Measurements from ENCODE around the gene ERN1. TPM values are rescaled to one million over a fixed set of nuclear protein-coding genes. Genes with fewer than 3 reads are reported as not detected.

The ERN1 gene
- total and polyA plus RNA-seq, 2 donors (not counting 3 experiments of a cell fraction or from before 2014, with no cell fraction given): 9.1 to 21.5 TPM

DNA sequence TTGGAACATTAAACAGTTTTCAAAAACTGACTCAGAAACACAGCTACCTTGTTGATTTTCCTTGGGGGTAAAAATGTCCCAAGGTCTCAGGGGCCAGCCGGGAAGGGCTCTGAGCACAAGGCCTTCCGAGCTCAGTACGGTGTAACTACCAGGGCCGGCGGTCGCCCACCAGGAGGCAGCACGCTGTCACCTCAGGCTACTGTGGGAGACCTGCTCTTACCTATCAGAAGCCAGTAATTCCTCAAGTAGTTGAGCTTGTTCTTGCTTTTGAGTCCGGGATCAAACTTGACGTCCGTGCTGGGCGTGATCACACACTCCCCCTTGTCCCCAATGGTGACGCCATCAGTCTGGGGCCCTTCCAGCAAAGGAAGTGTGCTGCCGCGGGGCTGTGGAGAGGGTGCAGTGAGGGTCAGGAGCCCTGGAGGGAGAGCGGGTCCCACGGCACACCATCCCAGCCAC lies 66.1 kb downstream of the ERN1 start:
- DNase-seq (ENCODE audit: low read depth, low spot score) (peak; percentile 73), FAIRE-seq (peak; percentile 57)
- ChIA-PET CTCF (interaction anchor here (0.6 to 7.3 kb wide), 27 partner anchors 9 to 218 kb away, joined by 3 to 234 read pairs (median 5); partner anchors contain the start of gene ERN1), POLR2A (interaction anchor here (0.6 to 1.3 kb wide), 4 partner anchors 35 to 141 kb away, joined by 3 to 7 read pairs (median 4); partner anchors contain the start of gene ERN1)
- TF ChIP-seq JUN (IDR thresholded peaks at IDR 0.05; ENCODE audit: borderline replicate concordance, insufficient read depth, insufficient read length, low read depth) (no peak), MYC (IDR thresholded peaks at IDR 0.05; ENCODE audit: low read depth, low read length) (no peak), POLR2A (IDR thresholded peaks at IDR 0.05; ENCODE audit: low read depth, low read length) (no peak)
- TF ChIP-seq, protein P1, sequence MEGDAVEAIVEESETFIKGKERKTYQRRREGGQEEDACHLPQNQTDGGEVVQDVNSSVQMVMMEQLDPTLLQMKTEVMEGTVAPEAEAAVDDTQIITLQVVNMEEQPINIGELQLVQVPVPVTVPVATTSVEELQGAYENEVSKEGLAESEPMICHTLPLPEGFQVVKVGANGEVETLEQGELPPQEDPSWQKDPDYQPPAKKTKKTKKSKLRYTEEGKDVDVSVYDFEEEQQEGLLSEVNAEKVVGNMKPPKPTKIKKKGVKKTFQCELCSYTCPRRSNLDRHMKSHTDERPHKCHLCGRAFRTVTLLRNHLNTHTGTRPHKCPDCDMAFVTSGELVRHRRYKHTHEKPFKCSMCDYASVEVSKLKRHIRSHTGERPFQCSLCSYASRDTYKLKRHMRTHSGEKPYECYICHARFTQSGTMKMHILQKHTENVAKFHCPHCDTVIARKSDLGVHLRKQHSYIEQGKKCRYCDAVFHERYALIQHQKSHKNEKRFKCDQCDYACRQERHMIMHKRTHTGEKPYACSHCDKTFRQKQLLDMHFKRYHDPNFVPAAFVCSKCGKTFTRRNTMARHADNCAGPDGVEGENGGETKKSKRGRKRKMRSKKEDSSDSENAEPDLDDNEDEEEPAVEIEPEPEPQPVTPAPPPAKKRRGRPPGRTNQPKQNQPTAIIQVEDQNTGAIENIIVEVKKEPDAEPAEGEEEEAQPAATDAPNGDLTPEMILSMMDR (IDR thresholded peaks at IDR 0.05; ENCODE audit: extremely low read depth in 1 of 2, insufficient read depth in 1 of 2, low read depth in 1 of 2, low read length in 2 of 2): peak; percentile 60 to 71
- no peaks in the 10 kb centered on the region for H4K20me1 ChIP-seq (replicated peaks; ENCODE audit: control insufficient read depth, extremely low read depth, insufficient read depth, low read length)
- H2AFZ ChIP-seq (ENCODE audit: low read depth, low read length): no peak overlapping the region
- no TSS peak for BruUV-seq (replicated peaks)
- no peaks in the 10 kb centered on the region for H3K9me1 ChIP-seq (replicated peaks; ENCODE audit: control insufficient read depth, extremely low read depth, insufficient read depth, low read length)
- no peaks in the 10 kb centered on the region for H3K27me3 ChIP-seq (ENCODE audit: control insufficient read depth in 2 of 2, insufficient read depth in 2 of 2, low read length in 2 of 2)
- no peaks in the 10 kb centered on the region for H3K9me3 ChIP-seq (replicated peaks; ENCODE audit: control insufficient read depth, insufficient read depth, low read length)
- H3K4me3 ChIP-seq (replicated peaks in 1 of 3; ENCODE audit: insufficient read depth in 1 of 3, low read depth in 1 of 3, low read length in 3 of 3): no peak overlapping the region
- no peak overlapping the region for H3K27ac ChIP-seq (ENCODE audit: insufficient read depth, low read depth, low read length)
- dilution Hi-C loops (cut with MboI; ENCODE audit: extremely low pct_ligation_motif_present, low sequenced_read_pairs) (no loop called here), intact Hi-C loops (cut with micrococcal nuclease) (loop anchor here (1.0 to 10.0 kb wide), 3 partner anchors 70 to 221 kb away; no protein-coding TSS in a partner anchor)
- no peak overlapping the region for H3K4me2 ChIP-seq (ENCODE audit: insufficient read depth, low read length)
- H3K79me2 ChIP-seq (ENCODE audit: control insufficient read depth, insufficient read depth, low read length): no peaks in the 10 kb centered on the region
- H3K36me3 ChIP-seq (ENCODE audit: control insufficient read depth in 2 of 2, extremely low read depth in 1 of 2, insufficient read depth in 2 of 2, low read length in 2 of 2): peaks cover 0 to 21% of the 10 kb centered on the region in 2 experiments
- H3K4me1 ChIP-seq (ENCODE audit: control insufficient read depth, extremely low read depth, insufficient read depth, low read length): peaks cover 22% of the 10 kb centered on the region
- no peak overlapping the region for H3K9ac ChIP-seq (replicated peaks; ENCODE audit: extremely low read depth, insufficient read depth, low read length)

DNA sequence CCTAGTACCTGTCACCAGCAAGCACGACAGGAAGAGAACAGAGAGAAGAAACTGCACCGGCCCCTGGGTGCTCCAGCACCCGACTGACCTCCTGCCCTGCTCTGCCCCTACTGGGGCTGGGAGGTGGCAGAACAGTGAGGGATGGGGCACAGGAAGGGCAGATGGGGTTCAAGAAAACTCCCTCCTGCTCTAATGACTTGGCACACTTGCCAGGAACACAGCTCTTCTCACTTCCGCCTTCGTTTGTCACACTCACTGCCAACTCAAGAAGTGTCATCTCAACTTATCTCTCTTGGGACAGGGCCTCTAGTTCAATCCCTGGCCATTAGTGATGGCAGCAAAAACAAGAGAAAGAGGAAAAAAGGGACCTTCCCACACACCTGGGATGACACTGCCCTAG lies 66.9 kb downstream of the ERN1 start:
- no peak for TF ChIP-seq JUN (IDR thresholded peaks at IDR 0.05; ENCODE audit: borderline replicate concordance, insufficient read depth, insufficient read length, low read depth)
- TF ChIP-seq EZH2 (IDR thresholded peaks at IDR 0.05; ENCODE audit: borderline replicate concordance, low read depth, low read length, severe bottlenecking): no peak
- TF ChIP-seq, protein P2, sequence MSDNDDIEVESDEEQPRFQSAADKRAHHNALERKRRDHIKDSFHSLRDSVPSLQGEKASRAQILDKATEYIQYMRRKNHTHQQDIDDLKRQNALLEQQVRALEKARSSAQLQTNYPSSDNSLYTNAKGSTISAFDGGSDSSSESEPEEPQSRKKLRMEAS (IDR thresholded peaks at IDR 0.05; ENCODE audit: insufficient read depth, insufficient read length): no peak
- TF ChIP-seq MYC (IDR thresholded peaks at IDR 0.05; ENCODE audit: low read depth, low read length): no peak
- TF ChIP-seq, protein P1 (IDR thresholded peaks at IDR 0.05; ENCODE audit: extremely low read depth in 1 of 2, insufficient read depth in 1 of 2, low read depth in 1 of 2, low read length in 2 of 2): no peak
- TF ChIP-seq GATA2 (IDR thresholded peaks at IDR 0.05; ENCODE audit: insufficient read depth, insufficient read length, low read depth, low read length): no peak
- TF ChIP-seq POLR2A (IDR thresholded peaks at IDR 0.05; ENCODE audit: low read depth, low read length): no peak
- TF ChIP-seq FOS (IDR thresholded peaks at IDR 0.05; ENCODE audit: borderline replicate concordance, insufficient read depth, low read length): no peak
- no peak for TF ChIP-seq POLR2AphosphoS5 (IDR thresholded peaks at IDR 0.05; ENCODE audit: insufficient read depth, low read depth, low read length)
- no peaks in the 10 kb centered on the region for H4K20me1 ChIP-seq (replicated peaks; ENCODE audit: control insufficient read depth, extremely low read depth, insufficient read depth, low read length)
- BruUV-seq (replicated peaks): no TSS peak
- ChIA-PET POLR2A (interaction anchor here (0.6 to 1.1 kb wide), 2 partner anchors 66 to 140 kb away, joined by 5 to 7 read pairs; partner anchors contain the start of gene ERN1), CTCF (interaction anchor here (0.6 to 7.3 kb wide), 25 partner anchors 8 to 219 kb away, joined by 3 to 234 read pairs (median 6); partner anchors contain the start of gene ERN1)
- H3K4me3 ChIP-seq (replicated peaks in 1 of 3; ENCODE audit: insufficient read depth in 1 of 3, low read depth in 1 of 3, low read length in 3 of 3): no peak overlapping the region
- H3K9me1 ChIP-seq (replicated peaks; ENCODE audit: control insufficient read depth, extremely low read depth, insufficient read depth, low read length): no peaks in the 10 kb centered on the region
- dilution Hi-C loops (cut with MboI; ENCODE audit: extremely low pct_ligation_motif_present, low sequenced_read_pairs): no loop called here
- intact Hi-C loops (cut with micrococcal nuclease): loop anchor here (1.0 to 10.0 kb wide), 3 partner anchors 70 to 222 kb away; no protein-coding TSS in a partner anchor
- no peaks in the 10 kb centered on the region for H3K9me3 ChIP-seq (replicated peaks; ENCODE audit: control insufficient read depth, insufficient read depth, low read length)
- DNase-seq (ENCODE audit: low read depth, low spot score) (no peak), FAIRE-seq (no peak)
- no peak overlapping the region for H3K27ac ChIP-seq (ENCODE audit: insufficient read depth, low read depth, low read length)
- peaks cover 22% of the 10 kb centered on the region for H3K4me1 ChIP-seq (ENCODE audit: control insufficient read depth, extremely low read depth, insufficient read depth, low read length)
- H3K4me2 ChIP-seq (ENCODE audit: insufficient read depth, low read length): no peak overlapping the region
- H3K79me2 ChIP-seq (ENCODE audit: control insufficient read depth, insufficient read depth, low read length): no peaks in the 10 kb centered on the region
- peaks cover 0 to 17% of the 10 kb centered on the region in 2 experiments for H3K36me3 ChIP-seq (ENCODE audit: control insufficient read depth in 2 of 2, extremely low read depth in 1 of 2, insufficient read depth in 2 of 2, low read length in 2 of 2)
- H3K27me3 ChIP-seq (ENCODE audit: control insufficient read depth in 2 of 2, insufficient read depth in 2 of 2, low read length in 2 of 2): no peaks in the 10 kb centered on the region
- no peak overlapping the region for H3K9ac ChIP-seq (replicated peaks; ENCODE audit: extremely low read depth, insufficient read depth, low read length)
- H2AFZ ChIP-seq (ENCODE audit: low read depth, low read length): no peak overlapping the region
